Cardiac fibroblast (primary cell): Measurements from ENCODE around the gene GLE1.
"Not testable (repeated sequence)": the region's sequence is repeated elsewhere in the genome, so short reads cannot be mapped to it uniquely, and the experiment has no call there.

Source experiments
- DNase-seq, 2 donors: peaks; one replicate each; pipeline versions ENCODE4 v3.0.0 to v3.0.0-alpha.2; 2010; ENCODE audit warnings: low read depth in 2 of 2
- H3K4me3 ChIP-seq, 2 donors: replicated peaks in 1 of 2; 1 replicate in 1 of 2; 2 replicates in 1 of 2; pipeline ENCODE4 v1.5.1; 2011; ENCODE audit warnings: low read depth in 2 of 2, low read length in 2 of 2, mild to moderate bottlenecking in 2 of 2, moderate library complexity in 1 of 2
- CTCF ChIP-seq: IDR thresholded peaks from one replicate; pipeline ENCODE4 v1.5.1; 2011; ENCODE audit warnings: low read depth, mild to moderate bottlenecking, low read length, inconsistent platforms

Gene GLE1

GRCh38 chr9:128575469-128575868 lies 71.0 kb downstream of the GLE1 start:
- no peak for TF ChIP-seq CTCF
- DNase-seq: peak; percentile 38 to 57
- H3K4me3 ChIP-seq: no peak overlapping the region

GRCh38 chr9:128575916-128576315 lies 71.4 kb downstream of the GLE1 start:
- no peak for DNase-seq
- no peak for TF ChIP-seq CTCF
- no peak overlapping the region for H3K4me3 ChIP-seq

- TF ChIP-seq CTCF: no peak
- H3K4me3 ChIP-seq: no peak overlapping the region
- no peak for DNase-seq
These were observed 72.7 kb downstream of the GLE1 start for GRCh38 chr9:128577206-128577605.

- TF ChIP-seq CTCF: no peak
- DNase-seq: no peak
- H3K4me3 ChIP-seq: no peak overlapping the region
These were observed 74.7 kb downstream of the GLE1 start for GRCh38 chr9:128579194-128579593.

GRCh38 chr9:128580731-128581130 lies 76.2 kb downstream of the GLE1 start:
- H3K4me3 ChIP-seq: no peak overlapping the region
- DNase-seq: no peak
- no peak for TF ChIP-seq CTCF

GRCh38 chr9:128585155-128585554 lies 80.6 kb downstream of the GLE1 start:
- H3K4me3 ChIP-seq, DNase-seq: not testable (repeated sequence)

GRCh38 chr9:128586934-128587333 lies 82.4 kb downstream of the GLE1 start:
- H3K4me3 ChIP-seq, DNase-seq: not testable (repeated sequence)

GRCh38 chr9:128587453-128587852 lies 82.9 kb downstream of the GLE1 start:
- no peak overlapping the region for H3K4me3 ChIP-seq
- no peak for TF ChIP-seq CTCF
- no peak for DNase-seq
